ENCODE measurements around the gene RHCG. TPM values are rescaled to one million over a fixed set of nuclear protein-coding genes. Genes with fewer than 3 reads are reported as not detected.
A peak's percentile ranks its signal among the peaks of the same experiment; 100 is the strongest.

The RHCG gene
- total RNA-seq, 6 experiments from 2014 or later, result not detected

DNA sequence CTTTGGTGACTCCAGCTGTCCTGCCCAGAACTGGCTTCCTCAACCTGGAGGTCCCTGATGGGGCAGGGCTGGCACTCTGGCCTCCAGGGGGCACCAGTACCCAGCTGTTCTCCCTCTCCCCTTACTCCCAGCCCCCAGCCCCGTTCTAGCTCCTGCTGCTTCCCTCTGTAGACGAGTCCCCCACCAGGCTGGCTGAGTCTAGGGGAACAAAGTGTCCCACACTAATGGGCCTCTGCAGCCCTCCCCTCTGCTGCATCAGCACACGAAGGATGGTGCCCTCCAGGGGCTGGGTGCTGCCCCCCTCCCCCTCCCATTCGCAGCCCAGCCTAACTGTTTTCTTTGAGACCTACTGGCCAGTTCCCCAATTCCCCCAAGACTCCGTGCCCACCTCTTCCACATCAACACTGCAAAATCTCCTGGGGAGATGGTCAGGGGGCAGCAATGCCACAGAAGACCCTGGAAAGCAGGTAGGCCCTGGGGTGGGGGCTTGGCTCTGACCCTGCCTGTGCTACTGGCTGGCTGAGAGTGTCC is 4.2 kb downstream of the RHCG start:
- no peaks in the 10 kb centered on the region for H3K9me3 Mint-ChIP-seq
- DNase-seq, result no peak
- TF ChIP-seq, protein P1, sequence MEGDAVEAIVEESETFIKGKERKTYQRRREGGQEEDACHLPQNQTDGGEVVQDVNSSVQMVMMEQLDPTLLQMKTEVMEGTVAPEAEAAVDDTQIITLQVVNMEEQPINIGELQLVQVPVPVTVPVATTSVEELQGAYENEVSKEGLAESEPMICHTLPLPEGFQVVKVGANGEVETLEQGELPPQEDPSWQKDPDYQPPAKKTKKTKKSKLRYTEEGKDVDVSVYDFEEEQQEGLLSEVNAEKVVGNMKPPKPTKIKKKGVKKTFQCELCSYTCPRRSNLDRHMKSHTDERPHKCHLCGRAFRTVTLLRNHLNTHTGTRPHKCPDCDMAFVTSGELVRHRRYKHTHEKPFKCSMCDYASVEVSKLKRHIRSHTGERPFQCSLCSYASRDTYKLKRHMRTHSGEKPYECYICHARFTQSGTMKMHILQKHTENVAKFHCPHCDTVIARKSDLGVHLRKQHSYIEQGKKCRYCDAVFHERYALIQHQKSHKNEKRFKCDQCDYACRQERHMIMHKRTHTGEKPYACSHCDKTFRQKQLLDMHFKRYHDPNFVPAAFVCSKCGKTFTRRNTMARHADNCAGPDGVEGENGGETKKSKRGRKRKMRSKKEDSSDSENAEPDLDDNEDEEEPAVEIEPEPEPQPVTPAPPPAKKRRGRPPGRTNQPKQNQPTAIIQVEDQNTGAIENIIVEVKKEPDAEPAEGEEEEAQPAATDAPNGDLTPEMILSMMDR (IDR thresholded peaks at IDR 0.05), result peak; percentile 74
- peaks cover 45% of the 10 kb centered on the region for H3K27me3 Mint-ChIP-seq (ENCODE audit: insufficient read depth)
- no peak overlapping the region for H3K27ac Mint-ChIP-seq
- H3K4me3 Mint-ChIP-seq, result no peak overlapping the region
- H3K36me3 Mint-ChIP-seq (ENCODE audit: low read depth), result no peaks in the 10 kb centered on the region
- no peaks in the 10 kb centered on the region for H3K4me1 Mint-ChIP-seq (ENCODE audit: low read depth)

DNA sequence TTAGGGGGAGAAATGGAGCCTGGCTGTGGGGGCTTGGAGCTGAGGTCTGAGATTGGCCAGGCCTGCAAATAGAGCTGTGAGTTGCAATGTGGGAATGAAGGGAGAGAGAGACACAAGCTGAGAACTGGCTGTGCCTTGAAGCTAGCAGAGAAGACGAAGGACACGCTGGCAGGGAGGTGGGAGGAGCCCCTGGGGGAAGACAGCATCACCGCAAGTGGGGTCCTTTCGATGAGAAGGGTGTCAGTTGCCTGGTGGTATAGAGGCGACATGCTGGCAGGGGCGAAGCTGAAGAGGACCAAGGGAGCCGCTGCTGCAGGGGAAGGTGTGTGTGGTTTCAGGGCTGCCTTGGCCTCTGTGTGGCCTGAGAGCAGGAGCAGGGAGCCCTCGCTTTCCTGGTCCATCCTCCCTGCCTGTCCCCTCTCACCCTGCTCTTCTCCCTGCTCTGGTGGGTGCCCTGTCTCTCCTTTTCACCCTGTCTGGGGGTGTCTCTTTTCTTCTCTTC is 5.5 kb downstream of the RHCG start:
- no peaks in the 10 kb centered on the region for H3K9me3 Mint-ChIP-seq
- no peak for DNase-seq
- no peaks in the 10 kb centered on the region; the same call in 1 of the 2 replicates for H3K4me1 Mint-ChIP-seq (ENCODE audit: low read depth)
- H3K27me3 Mint-ChIP-seq (ENCODE audit: insufficient read depth), result peaks cover 44% of the 10 kb centered on the region
- no peak overlapping the region for H3K27ac Mint-ChIP-seq
- no peak overlapping the region for H3K4me3 Mint-ChIP-seq
- no peaks in the 10 kb centered on the region for H3K36me3 Mint-ChIP-seq (ENCODE audit: low read depth)
- TF ChIP-seq, protein P1 (IDR thresholded peaks at IDR 0.05), result no peak

DNA sequence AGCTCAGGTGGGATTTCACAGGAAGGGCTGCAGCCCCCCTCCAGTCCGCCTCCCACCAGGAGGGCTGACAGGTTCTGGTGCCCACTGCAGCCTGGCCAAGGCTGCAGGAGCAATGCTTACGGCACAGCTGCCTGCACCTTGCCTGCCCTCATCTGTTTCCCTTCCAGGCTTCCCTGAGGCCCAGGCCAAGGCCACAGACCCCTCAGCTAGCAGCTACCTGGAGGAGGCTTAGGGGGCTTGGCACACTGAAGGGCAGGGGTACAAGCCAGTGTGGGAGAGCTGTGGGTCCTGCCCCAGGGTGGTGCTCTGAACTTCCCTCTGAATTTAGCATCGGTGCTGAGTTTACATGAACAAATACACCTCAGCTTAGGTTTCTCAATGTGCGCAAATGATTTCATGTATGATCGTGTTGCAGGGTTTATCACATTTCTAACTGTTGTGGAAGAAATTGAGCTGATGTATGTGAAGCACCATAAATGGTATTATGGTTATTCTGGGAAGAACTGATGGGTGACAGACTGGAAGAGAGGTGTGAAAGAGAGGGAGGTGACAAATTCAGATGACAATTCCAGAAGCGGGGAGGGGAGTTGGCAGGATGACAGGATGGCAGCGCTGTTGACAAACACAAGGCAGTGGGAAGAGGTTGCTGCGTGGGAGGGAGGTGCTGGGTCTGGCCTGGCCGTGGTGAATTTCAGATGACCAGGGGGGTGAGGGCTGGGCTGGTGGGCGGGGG is 6.1 kb downstream of the RHCG start:
- DNase-seq, result no peak
- Mint-ChIP-seq H3K9me3 (no peaks in the 10 kb centered on the region), H3K36me3 (ENCODE audit: low read depth) (no peaks in the 10 kb centered on the region), H3K27me3 (ENCODE audit: insufficient read depth) (peaks cover 44% of the 10 kb centered on the region), H3K27ac (no peak overlapping the region), H3K4me1 (ENCODE audit: low read depth) (no peaks in the 10 kb centered on the region; the same call in 1 of the 2 replicates), H3K4me3 (no peak overlapping the region)
- TF ChIP-seq, protein P1 (IDR thresholded peaks at IDR 0.05), result no peak

DNA sequence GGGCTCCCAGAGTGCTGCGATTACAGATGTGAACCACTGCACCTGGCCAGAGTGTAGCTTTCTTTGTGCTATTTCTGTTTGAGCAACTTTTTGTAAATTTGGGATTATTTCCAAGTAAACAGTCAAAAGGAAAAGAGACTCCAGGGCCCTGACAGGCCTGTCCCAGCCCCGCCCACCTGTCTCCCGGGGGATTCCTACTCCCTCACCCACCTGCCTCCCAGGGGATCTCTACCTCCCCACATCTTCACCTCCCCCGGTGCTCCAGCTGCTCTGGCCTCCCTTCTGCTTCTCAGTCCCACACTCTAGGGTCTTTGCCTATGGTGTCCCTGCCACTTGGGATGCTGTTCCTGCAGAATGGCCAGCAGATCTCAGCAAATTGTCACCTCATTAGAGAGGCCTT is 7.0 kb downstream of the RHCG start:
- Mint-ChIP-seq H3K9me3 (no peaks in the 10 kb centered on the region), H3K4me1 (ENCODE audit: low read depth) (no peaks in the 10 kb centered on the region; the same call in 1 of the 2 replicates), H3K27ac (no peak overlapping the region), H3K36me3 (ENCODE audit: low read depth) (no peaks in the 10 kb centered on the region), H3K4me3 (no peak overlapping the region), H3K27me3 (ENCODE audit: insufficient read depth) (peaks cover 45% of the 10 kb centered on the region)
- DNase-seq, result no peak
- TF ChIP-seq, protein P1 (IDR thresholded peaks at IDR 0.05), result no peak

DNA sequence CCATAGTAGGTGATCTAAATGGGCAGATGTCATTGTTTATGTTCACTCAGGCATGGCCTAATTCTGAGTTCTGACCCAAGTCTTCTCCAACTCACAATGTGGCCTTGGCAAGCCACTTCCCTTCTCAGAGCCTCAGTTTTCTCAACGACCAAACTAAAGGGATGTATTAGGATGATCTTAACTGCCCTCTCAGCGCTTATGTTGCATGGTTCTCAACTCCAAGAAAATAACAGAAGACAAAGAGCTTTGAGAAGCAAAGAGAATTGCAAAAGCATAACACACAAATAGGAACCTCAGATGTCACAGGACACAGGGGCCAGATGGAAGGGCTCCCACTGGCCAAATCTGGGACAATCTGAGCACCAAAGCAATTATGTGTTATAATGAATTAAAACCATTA is 8.6 kb downstream of the RHCG start:
- no peak for DNase-seq
- Mint-ChIP-seq H3K27ac (no peak overlapping the region), H3K4me1 (ENCODE audit: low read depth) (no peaks in the 10 kb centered on the region; the same call in 1 of the 2 replicates), H3K36me3 (ENCODE audit: low read depth) (no peaks in the 10 kb centered on the region), H3K4me3 (no peak overlapping the region), H3K27me3 (ENCODE audit: insufficient read depth) (peaks cover 38% of the 10 kb centered on the region), H3K9me3 (no peaks in the 10 kb centered on the region)
- TF ChIP-seq, protein P1 (IDR thresholded peaks at IDR 0.05), result no peak
